K562 (cell line): ENCODE measurements around the gene NOP16. TPM values are rescaled to one million over a fixed set of nuclear protein-coding genes. Genes with fewer than 3 reads are reported as not detected.
A peak's percentile ranks its signal among the peaks of the same experiment; 100 is the strongest.

Experiments used
- ATAC-seq: fragments of 200-7000 bp; cut with Tn5 transposase; 3 replicates; pipeline ENCODE4 v1.9.1; 2020; ENCODE audit warnings: moderate library complexity
- BruUV-seq: library from RNA; stranded (reverse); fragments of 400-500 nt; replicated peaks from 2 replicates; lab custom pipeline; 2021; lab: Mats Ljungman, UMichigan
- CTCF ChIA-PET: fragments of 300-600 bp; formaldehyde crosslinking; extraction: SDS; loops from one replicate; lab custom pipeline; 2021; ENCODE audit warnings: low intra/inter-chr PET ratio; lab: Yijun Ruan, JAX
- POLR2A ChIA-PET: fragments of 300-600, 350-650 bp; sonication (Branson Sonifier 250); formaldehyde crosslinking; extraction: SDS; loops from one replicate; lab custom pipeline; 2021; ENCODE audit warnings: antibody characterized with exemption, inconsistent platforms; lab: Yijun Ruan, JAX
- DNase-seq, 4 experiments: peaks; one replicate each; pipeline versions ENCODE4 v3.0.0 to v3.0.0-alpha.2; 2011 to 2018; ENCODE audit warnings: low spot score in 3 of 4, mixed read lengths in 3 of 4; ENCODE audit errors: extremely low read depth in 1 of 4
- FAIRE-seq: peaks from 2 replicates; lab custom pipeline; 2011; peaks lifted over from hg19 to GRCh38; lab: Jason Lieb, UNC
- H2AFZ ChIP-seq: 2 replicates; pipeline ENCODE4 v1.6.0; 2011; ENCODE audit warnings: low read depth, low read length, control low read depth, inconsistent platforms
- H3K27ac ChIP-seq: fragments of 200-600 bp; 3 replicates; pipeline ENCODE4 v1.8.0; 2011; ENCODE audit warnings: low read depth, mild to moderate bottlenecking, control low read depth, inconsistent platforms, low read length, moderate library complexity, mixed read lengths; ENCODE audit errors: extremely low read depth
- H3K27me3 ChIP-seq, 2 experiments: fragments of 300-600 bp in 1 of 2; 2 replicates in 1 of 2; 3 replicates in 1 of 2; pipeline versions ENCODE4 v1.6.0 to v1.8.0; 2011; ENCODE audit warnings: inconsistent platforms in 2 of 2, low read length in 2 of 2, mild to moderate bottlenecking in 1 of 2, mixed read lengths in 1 of 2, moderate library complexity in 1 of 2; ENCODE audit not compliant: control insufficient read depth in 2 of 2, insufficient read depth in 2 of 2
- H3K36me3 ChIP-seq: fragments of 300-600 bp; 3 replicates; pipeline ENCODE4 v1.8.0; 2011; ENCODE audit warnings: mild to moderate bottlenecking, low read length, inconsistent platforms; ENCODE audit not compliant: control insufficient read depth, insufficient read depth
- H3K4me1 ChIP-seq, 2 experiments: fragments of 200-600 bp in 1 of 2; replicated peaks in 1 of 2; 2 replicates in 1 of 2; 3 replicates in 1 of 2; pipeline versions ENCODE4 v1.5.1 to v1.8.0; 2011; ENCODE audit warnings: inconsistent platforms in 2 of 2, low read length in 2 of 2, mild to moderate bottlenecking in 1 of 2, mixed read lengths in 1 of 2, moderate library complexity in 1 of 2; ENCODE audit not compliant: control insufficient read depth in 2 of 2, insufficient read depth in 2 of 2
- H3K4me2 ChIP-seq: 2 replicates; pipeline ENCODE4 v1.6.1; 2011; ENCODE audit warnings: low read length, control low read depth, inconsistent platforms, mixed read lengths; ENCODE audit not compliant: insufficient read depth
- H3K4me3 ChIP-seq: fragments of 200-600 bp; sonication (generic), shearing (Covaris generic); 2 replicates; pipeline ENCODE4 v1.5.1; 2016; ENCODE audit warnings: control low read depth, inconsistent platforms
- H3K79me2 ChIP-seq: fragments of 200-600 bp; 3 replicates; pipeline ENCODE4 v1.8.0; 2011; ENCODE audit warnings: low read length, inconsistent platforms; ENCODE audit not compliant: control insufficient read depth, insufficient read depth
- H3K9ac ChIP-seq, 2 experiments: 2 replicates each; pipeline versions ENCODE4 v1.6.0 to v1.6.1; 2011; ENCODE audit warnings: low read depth in 2 of 2, low read length in 2 of 2, control low read depth in 1 of 2, inconsistent platforms in 1 of 2, mild to moderate bottlenecking in 1 of 2, mixed read lengths in 1 of 2; ENCODE audit not compliant: insufficient read depth in 1 of 2
- H3K9me1 ChIP-seq: one replicate; pipeline ENCODE4 v1.6.0; 2011; ENCODE audit warnings: inconsistent platforms, mild to moderate bottlenecking, low read length, moderate library complexity; ENCODE audit not compliant: control insufficient read depth, insufficient read depth
- H3K9me3 ChIP-seq: replicated peaks from 2 replicates; pipeline ENCODE4 v1.5.1; 2011; ENCODE audit warnings: low read depth, low read length, inconsistent platforms; ENCODE audit not compliant: control insufficient read depth, insufficient read depth
- H4K20me1 ChIP-seq: replicated peaks from 2 replicates; pipeline ENCODE4 v1.6.1; 2011; ENCODE audit warnings: low read length, inconsistent platforms, mixed read lengths; ENCODE audit not compliant: control insufficient read depth, insufficient read depth
- DNMT1 ChIP-seq: fragments of 450-650 bp; IDR thresholded peaks from 2 replicates; pipeline ENCODE4 v1.6.1; 2016; ENCODE audit warnings: antibody characterized with exemption, mild to moderate bottlenecking
- RFX5 ChIP-seq: IDR thresholded peaks from 2 replicates; pipeline ENCODE4 v1.6.1; 2011; ENCODE audit warnings: low read depth, mild to moderate bottlenecking, improper control_type of control experiment, low read length
- STAT5B ChIP-seq: fragments of 250-450 bp; sonication (Bioruptor Pico); IDR thresholded peaks from 2 replicates; pipeline ENCODE4 v1.8.0; 2021; ENCODE audit warnings: mild to moderate bottlenecking, inconsistent platforms
- TFAP4 ChIP-seq: sonication (generic); formaldehyde crosslinking; IDR thresholded peaks from 2 replicates; pipeline ENCODE4 v1.8.0; 2022; ENCODE audit warnings: missing genetic modification reagents, mild to moderate bottlenecking, moderate library complexity, borderline replicate concordance
- ZC3H11A ChIP-seq: IDR thresholded peaks from 2 replicates; pipeline ENCODE4 v1.6.1; 2012; ENCODE audit warnings: low read depth, low read length, improper control_type of control experiment
- WGBS: fragments of 100-300 bp; shearing (Covaris generic); methylation state at CpG from one replicate; pipeline ENCODE4 v1.1.6; 2016; ENCODE audit warnings: low coverage, mixed read lengths; ENCODE audit not compliant: insufficient coverage; ENCODE audit errors: missing lambda C conversion rate; 5-methylcytosine and 5-hydroxymethylcytosine counted together
- in situ Hi-C: fragments of 300-500 bp; cut with MboI; formaldehyde crosslinking; loops from 4 replicates; pipeline ENCODE4 v1.15.0; 2018; ENCODE audit warnings: inconsistent platforms, mixed read lengths
- intact Hi-C: fragments of 100-400 bp; cut with micrococcal nuclease; formaldehyde crosslinking; loops from 2 replicates; pipeline ENCODE4 v1.14.2; 2022
- polyA plus RNA-seq, 8 experiments: library from polyadenylated mRNA; depleted of rRNA in 4 of 8; stranded (reverse) in 5 of 8; unstranded in 3 of 8; fragments of >200 nt; fragmentation: Nextera tagmentation in 2 of 8; fragmentation: Illumina TruSeq in 1 of 8; extraction: Ambion mirVana in 2 of 8; extraction: Trizol in 1 of 8; gene quantifications; 2 replicates each; pipeline versions ENCODE4 v1.2.1 to v1.2.3, GENCODE V29; 2011 to 2014; ENCODE audit warnings: inconsistent platforms in 1 of 8, missing spikeins in 1 of 8
- total RNA-seq, 7 experiments: library from RNA; depleted of rRNA in 6 of 7; stranded (reverse); fragments of >200 nt in 6 of 7; fragmentation: Illumina TruSeq in 2 of 7; extraction: Trizol in 2 of 7; gene quantifications; 2 replicates each; pipeline versions ENCODE4 v1.2.1 to v1.2.3, GENCODE V29; 2011 to 2021; ENCODE audit warnings: low replicate concordance in 1 of 7
- TF ChIP-seq, protein P1 (sequence below), 2 experiments: IDR thresholded peaks in 1 of 2; conservative IDR thresholded peaks in 1 of 2; 2 replicates each; pipeline ENCODE4 v1.6.1; 2016; ENCODE audit warnings: low read depth in 2 of 2, mild to moderate bottlenecking in 1 of 2, missing compliant biosample characterization in 1 of 2, missing genetic modification characterization in 1 of 2, moderate library complexity in 1 of 2

Gene NOP16
- total and polyA plus RNA-seq, 9 of the 15 experiments (the other 6 are each of a cell fraction or from before 2014, with no cell fraction given) = 92.5 to 342 (median 148) TPM

GRCh38 chr5:176353533-176353932 is 34.9 kb downstream of the NOP16 start:
- Histone ChIP-seq H2AFZ (no peak overlapping the region), H3K4me2 (no peak overlapping the region), H3K9me1 (peaks cover 3% of the 10 kb centered on the region), H3K79me2 (peaks cover 39% of the 10 kb centered on the region), H3K4me3 (no peak overlapping the region), H3K27ac (no peak overlapping the region), H3K9ac (no peak overlapping the region), H3K9me3 (no peaks in the 10 kb centered on the region), H3K27me3 (no peaks in the 10 kb centered on the region), H3K36me3 (peaks cover 93% of the 10 kb centered on the region), H3K4me1 (no peaks in the 10 kb centered on the region), H4K20me1 (peaks cover 3% of the 10 kb centered on the region; the same call in 1 of the 2 replicates)
- DNase-seq (no peak), FAIRE-seq (no peak), ATAC-seq (no peak)
- in situ Hi-C loops = no loop called here
- CTCF ChIA-PET = no interaction called here
- intact Hi-C loops = no loop called here
- no TSS peak for BruUV-seq
- WGBS = 98% methylated on average over 4 of the region's 4 CpGs
- TF ChIP-seq ZC3H11A = no peak
- TF ChIP-seq TFAP4 (CRISPR knock-in tag) = peak; percentile 19; the same call in 1 of the 2 replicates
- TF ChIP-seq, protein P1, sequence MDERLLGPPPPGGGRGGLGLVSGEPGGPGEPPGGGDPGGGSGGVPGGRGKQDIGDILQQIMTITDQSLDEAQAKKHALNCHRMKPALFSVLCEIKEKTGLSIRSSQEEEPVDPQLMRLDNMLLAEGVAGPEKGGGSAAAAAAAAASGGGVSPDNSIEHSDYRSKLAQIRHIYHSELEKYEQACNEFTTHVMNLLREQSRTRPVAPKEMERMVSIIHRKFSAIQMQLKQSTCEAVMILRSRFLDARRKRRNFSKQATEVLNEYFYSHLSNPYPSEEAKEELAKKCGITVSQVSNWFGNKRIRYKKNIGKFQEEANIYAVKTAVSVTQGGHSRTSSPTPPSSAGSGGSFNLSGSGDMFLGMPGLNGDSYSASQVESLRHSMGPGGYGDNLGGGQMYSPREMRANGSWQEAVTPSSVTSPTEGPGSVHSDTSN (CRISPR knock-in tag; IDR thresholded peaks at IDR 0.05; ENCODE audit: low read depth) = no peak
- TF ChIP-seq, protein P1 (tag; conservative IDR thresholded peaks at IDR 0.05; ENCODE audit: low read depth) = no peak
- no peak for TF ChIP-seq RFX5
- TF ChIP-seq STAT5B (CRISPR knock-in tag) = no peak
- TF ChIP-seq DNMT1 = no peak
- POLR2A ChIA-PET = interaction anchor here (1.2 to 2.2 kb wide), 2 partner anchors 8 to 12 kb away, joined by 6 to 23 read pairs; partner anchors contain the start of gene KIAA1191
